Activated naive CD8-positive, alpha-beta T cell treated with anti-CD3 and anti-CD28 coated beads, Interleukin-2, amount 50 U/mL, for 24 hours (primary cell): ENCODE data around the gene NT5E.

Experiments used
- ATAC-seq: fragments of 150-1000 bp; cut with Tn5 transposase; one replicate; pipeline ENCODE4 v1.10.0; 2021
- DNase-seq: peaks from one replicate; pipeline ENCODE4 v3.0.0; 2021
- H3K27ac Mint-ChIP-seq: one replicate; pipeline ENCODE4 v1.8.0; 2021; ENCODE audit warnings: mild to moderate bottlenecking, mixed read lengths
- H3K27me3 Mint-ChIP-seq: one replicate; pipeline ENCODE4 v1.8.0; 2021; ENCODE audit warnings: mixed read lengths
- H3K36me3 Mint-ChIP-seq: one replicate; pipeline ENCODE4 v1.8.0; 2021; ENCODE audit warnings: low read depth, mixed read lengths
- H3K4me1 Mint-ChIP-seq: one replicate; pipeline ENCODE4 v1.8.0; 2021; ENCODE audit warnings: mixed read lengths
- H3K4me3 Mint-ChIP-seq: one replicate; pipeline ENCODE4 v1.8.0; 2021; ENCODE audit warnings: mild to moderate bottlenecking, moderate library complexity, mixed read lengths
- H3K9me3 Mint-ChIP-seq: one replicate; pipeline ENCODE4 v1.8.0; 2021; ENCODE audit warnings: mixed read lengths

The NT5E gene

GRCh38 chr6:85479208-85479607 lies 29.3 kb downstream of the NT5E start:
- Mint-ChIP-seq H3K4me3 (no peak overlapping the region), H3K4me1 (peaks cover 16% of the 10 kb centered on the region), H3K27ac (no peak overlapping the region), H3K27me3 (no peaks in the 10 kb centered on the region), H3K36me3 (peaks cover 10% of the 10 kb centered on the region), H3K9me3 (no peaks in the 10 kb centered on the region)
- DNase-seq (no peak), ATAC-seq (no peak)

GRCh38 chr6:85482206-85482904 lies 32.5 kb downstream of the NT5E start:
- DNase-seq: no peak
- Mint-ChIP-seq H3K9me3 (no peaks in the 10 kb centered on the region), H3K4me3 (no peak overlapping the region), H3K36me3 (peaks cover 5% of the 10 kb centered on the region), H3K4me1 (peaks cover 16% of the 10 kb centered on the region), H3K27me3 (no peaks in the 10 kb centered on the region), H3K27ac (peak overlapping the region; percentile 29)
- no peak for ATAC-seq

DNA sequence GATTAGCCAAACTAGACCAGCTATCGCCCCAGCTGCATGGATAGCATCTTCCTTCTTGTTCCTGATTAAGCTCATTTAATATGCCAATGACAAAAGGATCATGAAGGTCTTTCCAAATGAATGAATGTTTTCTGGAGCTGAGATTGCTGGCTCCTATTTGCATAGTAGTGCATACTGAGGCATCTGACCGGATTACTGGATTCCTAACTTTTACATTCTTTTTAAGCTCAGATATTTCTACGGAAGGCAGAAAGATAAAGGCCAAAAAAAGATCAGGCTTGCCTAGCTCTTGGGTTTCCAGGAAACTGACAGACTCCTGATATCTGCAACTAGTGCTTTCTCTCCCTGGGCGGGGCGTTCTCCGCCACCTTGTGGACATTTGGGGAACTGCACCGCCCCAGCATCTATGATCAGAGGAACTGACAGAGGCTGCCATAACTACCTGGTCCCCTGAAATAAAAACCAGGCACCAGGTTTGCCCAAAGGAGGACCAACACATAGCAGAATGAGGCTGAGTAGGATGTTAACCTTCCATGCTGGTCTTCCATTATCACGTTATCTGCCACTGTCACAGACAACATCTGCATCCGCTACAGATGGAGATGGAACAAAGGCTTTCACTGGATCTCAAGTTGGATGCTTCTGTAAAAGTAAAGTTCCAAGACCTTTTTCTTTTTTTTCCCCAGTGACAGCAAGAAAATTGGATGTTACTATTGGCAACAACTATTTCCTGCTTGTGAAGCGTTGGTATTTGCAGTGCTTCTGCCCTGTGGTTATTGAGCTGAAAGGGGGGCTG lies 33.2 kb downstream of the NT5E start:
- Mint-ChIP-seq H3K27me3 (no peaks in the 10 kb centered on the region), H3K4me3 (no peak overlapping the region)

DNA sequence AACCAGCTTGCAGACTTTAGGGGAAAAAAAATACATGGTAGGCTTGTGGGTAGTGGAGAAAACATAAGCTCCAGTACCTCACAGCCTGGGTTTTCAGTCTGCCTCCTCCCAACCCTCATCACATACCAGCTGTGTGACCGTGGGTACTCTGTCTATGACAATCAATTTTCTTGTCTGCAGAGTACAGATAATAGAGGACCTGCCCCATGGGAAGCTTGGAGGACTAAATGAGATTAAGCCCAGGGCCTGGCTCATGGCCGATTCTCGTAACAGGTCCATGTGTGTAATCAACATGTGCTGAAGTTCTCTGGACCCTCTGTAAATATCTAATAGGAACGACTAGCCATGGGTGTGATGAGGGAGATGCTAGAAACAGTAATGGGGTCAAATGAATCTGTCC lies 34.0 kb downstream of the NT5E start:
- H3K27ac Mint-ChIP-seq: no peak overlapping the region
- DNase-seq (no peak), ATAC-seq (no peak)
- no peaks in the 10 kb centered on the region for H3K9me3 Mint-ChIP-seq
- peaks cover 3% of the 10 kb centered on the region for H3K36me3 Mint-ChIP-seq
- H3K4me3 Mint-ChIP-seq: no peak overlapping the region
- H3K27me3 Mint-ChIP-seq: no peaks in the 10 kb centered on the region
- peaks cover 16% of the 10 kb centered on the region for H3K4me1 Mint-ChIP-seq

More for the DNA sequence above, 33.2 kb downstream of the NT5E start:
- peak; percentile 90 for DNase-seq
- peaks cover 16% of the 10 kb centered on the region for H3K4me1 Mint-ChIP-seq
- peak; percentile 94 for ATAC-seq
- H3K9me3 Mint-ChIP-seq: no peaks in the 10 kb centered on the region
- H3K36me3 Mint-ChIP-seq: peaks cover 2% of the 10 kb centered on the region
- H3K27ac Mint-ChIP-seq: peak overlapping the region; percentile 29

DNA sequence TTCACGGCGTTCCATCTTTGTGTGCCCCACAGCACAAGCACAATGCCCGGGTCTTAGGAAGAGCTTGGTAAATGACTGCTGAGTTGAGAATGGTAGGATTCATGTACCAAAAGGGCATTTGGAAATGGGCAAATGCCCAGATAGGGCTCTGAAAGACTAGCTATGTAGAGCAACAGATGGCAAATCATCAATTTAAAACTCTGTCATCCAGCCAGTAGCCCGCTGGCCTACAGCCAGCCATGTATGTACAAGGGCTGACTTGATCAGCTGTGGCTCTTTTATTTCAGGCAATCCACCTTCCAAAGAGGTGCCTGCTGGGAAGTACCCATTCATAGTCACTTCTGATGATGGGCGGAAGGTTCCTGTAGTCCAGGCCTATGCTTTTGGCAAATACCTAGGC lies 35.1 kb downstream of the NT5E start:
- Mint-ChIP-seq H3K4me3 (no peak overlapping the region), H3K27me3 (no peaks in the 10 kb centered on the region), H3K27ac (no peak overlapping the region), H3K4me1 (peaks cover 16% of the 10 kb centered on the region), H3K9me3 (no peaks in the 10 kb centered on the region), H3K36me3 (peaks cover 6% of the 10 kb centered on the region)
- no peak for ATAC-seq
- DNase-seq: no peak

DNA sequence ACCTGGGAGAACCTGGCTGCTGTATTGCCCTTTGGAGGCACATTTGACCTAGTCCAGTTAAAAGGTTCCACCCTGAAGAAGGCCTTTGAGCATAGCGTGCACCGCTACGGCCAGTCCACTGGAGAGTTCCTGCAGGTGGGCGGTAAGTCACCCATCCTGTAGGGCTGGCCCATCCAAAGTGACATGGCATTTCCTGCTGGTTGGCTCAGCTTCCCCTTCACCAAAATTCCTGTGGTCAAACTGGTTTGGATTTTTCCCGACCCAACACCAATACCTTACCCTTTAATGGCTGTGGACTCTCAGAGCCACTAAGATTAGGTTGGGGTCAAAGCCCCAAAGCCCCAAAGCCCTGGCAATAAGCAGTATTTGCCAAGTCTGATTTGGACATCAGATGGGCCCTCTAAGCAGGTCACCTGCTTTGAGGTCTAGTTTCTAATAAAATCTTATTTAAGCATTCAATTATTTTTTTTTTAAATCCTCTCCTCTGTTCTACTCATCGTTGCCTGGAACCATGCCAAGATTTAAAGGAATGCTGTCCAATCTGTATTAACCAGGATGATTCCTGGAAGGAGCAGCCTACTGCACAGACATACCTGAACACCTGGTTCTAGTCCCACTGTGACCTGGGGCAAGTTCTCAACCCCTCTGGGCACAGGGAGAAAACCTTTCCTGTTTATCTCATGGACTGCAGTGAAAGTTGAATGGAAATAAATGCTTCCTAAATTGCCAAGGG lies 40.8 kb downstream of the NT5E start:
- H3K4me3 Mint-ChIP-seq: no peak overlapping the region
- ATAC-seq: no peak
- no peak for DNase-seq
- H3K27ac Mint-ChIP-seq: no peak overlapping the region
- no peaks in the 10 kb centered on the region for H3K9me3 Mint-ChIP-seq
- peaks cover 6% of the 10 kb centered on the region for H3K4me1 Mint-ChIP-seq
- no peaks in the 10 kb centered on the region for H3K27me3 Mint-ChIP-seq
- peaks cover 12% of the 10 kb centered on the region for H3K36me3 Mint-ChIP-seq

DNA sequence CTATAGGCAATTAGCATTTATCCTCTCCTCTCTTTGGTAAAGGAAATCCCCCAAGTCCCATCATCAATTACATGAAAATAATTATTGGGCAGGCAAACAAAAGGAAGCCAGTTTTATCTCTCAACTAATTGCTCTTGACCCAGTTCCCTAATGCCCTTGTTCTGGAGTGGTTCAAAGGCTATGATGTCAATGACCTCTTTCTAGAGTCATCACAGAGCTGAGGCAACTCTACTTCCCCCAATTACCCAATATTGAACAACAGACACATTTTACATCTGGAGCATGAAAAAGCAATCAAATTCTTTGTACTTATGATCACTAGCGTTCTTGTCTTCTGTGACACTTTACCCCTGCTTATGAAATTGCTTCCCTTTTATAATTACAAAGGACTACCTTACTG lies 43.5 kb downstream of the NT5E start:
- peaks cover 20% of the 10 kb centered on the region for H3K9me3 Mint-ChIP-seq
- H3K27ac Mint-ChIP-seq: no peak overlapping the region
- no peak overlapping the region for H3K4me3 Mint-ChIP-seq
- H3K27me3 Mint-ChIP-seq: no peaks in the 10 kb centered on the region
- H3K4me1 Mint-ChIP-seq: peaks cover 8% of the 10 kb centered on the region
- DNase-seq (no peak), ATAC-seq (no peak)
- peaks cover 31% of the 10 kb centered on the region for H3K36me3 Mint-ChIP-seq

DNA sequence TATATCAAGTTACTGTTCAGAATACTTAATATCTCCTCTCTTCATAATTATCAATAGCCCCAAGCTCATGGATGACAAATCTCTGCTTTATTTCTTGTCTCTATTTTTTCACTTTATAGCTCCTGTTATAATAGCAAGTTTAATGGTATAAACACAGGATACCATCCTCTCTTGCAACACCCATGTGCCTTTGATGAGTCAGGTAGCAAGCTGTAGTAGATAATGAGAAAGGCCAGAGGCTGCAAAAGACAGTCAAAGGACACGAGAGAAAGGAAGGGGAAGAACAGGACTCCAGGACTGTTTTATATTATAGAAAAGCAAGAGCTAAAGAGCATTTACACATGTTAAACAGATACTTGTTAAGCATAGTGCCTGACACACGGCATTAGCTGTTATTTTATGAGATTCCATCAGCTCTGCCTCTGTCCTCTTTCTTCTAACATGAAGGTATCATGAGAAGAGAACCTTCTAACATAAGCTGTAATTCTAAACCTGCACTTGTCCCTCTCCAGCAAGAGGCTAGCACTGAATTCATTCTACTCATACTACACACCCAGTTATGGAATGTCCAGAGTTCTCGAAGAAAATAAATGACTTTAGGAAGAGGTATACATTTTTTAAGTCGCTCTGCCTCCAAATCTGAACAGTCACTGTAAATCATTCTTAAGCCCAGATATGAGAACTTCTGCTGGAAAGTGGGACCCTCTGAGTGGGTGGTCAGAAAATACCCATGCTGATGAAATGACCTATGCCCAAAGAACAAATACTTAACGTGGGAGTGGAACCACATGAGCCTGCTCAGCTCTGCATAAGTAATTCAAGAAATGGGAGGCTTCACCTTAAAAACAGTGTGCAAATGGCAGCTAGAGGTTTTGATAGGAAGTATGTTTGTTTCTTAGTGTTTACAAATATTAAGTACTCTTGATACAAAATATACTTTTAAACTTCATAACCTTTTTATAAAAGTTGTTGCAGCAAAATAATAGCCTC lies 45.0 kb downstream of the NT5E start:
- ATAC-seq (no peak), DNase-seq (no peak)
- H3K4me3 Mint-ChIP-seq: no peak overlapping the region
- H3K27me3 Mint-ChIP-seq: no peaks in the 10 kb centered on the region
- peaks cover 21% of the 10 kb centered on the region for H3K4me1 Mint-ChIP-seq
- peaks cover 28% of the 10 kb centered on the region for H3K36me3 Mint-ChIP-seq
- peaks cover 20% of the 10 kb centered on the region for H3K9me3 Mint-ChIP-seq
- no peak overlapping the region for H3K27ac Mint-ChIP-seq

DNA sequence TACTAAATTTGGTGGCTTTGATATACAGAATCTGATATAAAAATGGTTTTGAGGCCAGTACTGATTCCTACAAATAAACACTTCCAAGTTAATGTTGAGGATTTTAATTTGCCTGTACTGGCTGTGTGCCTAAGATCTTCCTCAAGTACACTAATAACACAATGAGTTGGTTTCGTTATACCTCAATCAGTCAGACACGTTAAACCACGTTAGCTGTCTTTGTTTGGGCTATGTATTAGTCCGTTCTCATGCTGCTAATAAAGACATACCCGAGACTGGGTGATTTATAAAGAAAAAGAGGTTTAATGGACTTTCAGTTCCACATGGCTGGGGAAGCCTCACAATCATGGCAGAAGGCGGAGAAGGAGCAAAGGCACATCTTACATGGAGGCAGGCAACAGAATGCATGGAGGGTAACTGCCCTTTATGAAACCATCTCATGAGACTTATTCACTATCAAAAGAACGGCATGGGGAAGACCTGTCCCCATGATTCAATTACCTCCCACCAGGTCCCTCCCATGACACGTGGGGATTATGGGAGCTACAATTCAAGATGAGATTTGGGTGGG lies 46.2 kb downstream of the NT5E start:
- DNase-seq: no peak

GRCh38 chr6:85496856-85497255 lies 47.0 kb downstream of the NT5E start:
- H3K27ac Mint-ChIP-seq: no peak overlapping the region
- peaks cover 22% of the 10 kb centered on the region for H3K4me1 Mint-ChIP-seq
- H3K4me3 Mint-ChIP-seq: no peak overlapping the region
- DNase-seq (no peak), ATAC-seq (no peak)
- peaks cover 25% of the 10 kb centered on the region for H3K36me3 Mint-ChIP-seq
- no peaks in the 10 kb centered on the region for H3K27me3 Mint-ChIP-seq
- H3K9me3 Mint-ChIP-seq: peaks cover 20% of the 10 kb centered on the region

More for the DNA sequence above, 46.2 kb downstream of the NT5E start:
- Mint-ChIP-seq H3K27ac (no peak overlapping the region), H3K4me1 (peaks cover 22% of the 10 kb centered on the region), H3K36me3 (peaks cover 25% of the 10 kb centered on the region), H3K27me3 (no peaks in the 10 kb centered on the region), H3K4me3 (no peak overlapping the region), H3K9me3 (peaks cover 20% of the 10 kb centered on the region)
- no peak for ATAC-seq

GRCh38 chr6:85498596-85499258 lies 48.8 kb downstream of the NT5E start:
- peaks cover 28% of the 10 kb centered on the region for H3K36me3 Mint-ChIP-seq
- ATAC-seq: no peak
- H3K27me3 Mint-ChIP-seq: no peaks in the 10 kb centered on the region
- peaks cover 22% of the 10 kb centered on the region for H3K4me1 Mint-ChIP-seq
- H3K4me3 Mint-ChIP-seq: no peak overlapping the region
- no peak overlapping the region for H3K27ac Mint-ChIP-seq
- DNase-seq: no peak
- H3K9me3 Mint-ChIP-seq: peaks cover 20% of the 10 kb centered on the region

DNA sequence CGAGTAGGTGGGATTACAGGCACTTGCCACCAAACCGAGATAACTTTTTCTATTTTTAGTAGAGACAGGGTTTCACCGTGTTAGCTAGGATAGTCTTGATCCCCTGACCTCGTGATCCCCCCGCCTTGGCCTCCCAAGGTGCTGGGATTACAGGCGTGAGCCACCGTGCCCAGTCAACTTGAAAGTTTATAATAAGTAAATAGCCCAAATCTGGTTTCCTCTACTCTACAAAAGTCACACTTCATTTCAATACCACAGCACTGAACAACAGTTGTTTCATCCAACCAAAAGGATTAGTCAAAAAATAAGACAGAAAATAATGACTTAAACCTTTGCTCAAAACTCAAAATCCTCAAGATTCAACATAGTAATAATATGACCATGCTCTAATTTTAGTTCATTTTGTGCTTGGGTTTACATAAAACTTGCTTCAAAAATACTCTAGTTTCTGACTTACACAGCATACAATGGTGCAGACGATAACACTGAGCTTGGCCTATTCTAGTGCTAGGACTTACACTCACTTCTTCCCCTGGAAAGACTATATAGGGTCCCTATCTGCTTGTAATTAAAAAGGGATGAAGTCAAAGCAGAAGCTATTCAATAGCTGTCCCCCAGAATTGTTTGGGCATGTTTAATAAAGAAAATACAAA lies 56.7 kb downstream of the NT5E start:
- Mint-ChIP-seq H3K4me3 (no peak overlapping the region), H3K9me3 (no peaks in the 10 kb centered on the region), H3K27ac (peak overlapping the region; percentile 44), H3K4me1 (peaks cover 5% of the 10 kb centered on the region), H3K36me3 (peaks cover 20% of the 10 kb centered on the region), H3K27me3 (no peaks in the 10 kb centered on the region)
- DNase-seq (no peak), ATAC-seq (peak; percentile 49)

GRCh38 chr6:85516168-85516567 lies 66.3 kb downstream of the NT5E start:
- Mint-ChIP-seq H3K4me1 (no peaks in the 10 kb centered on the region), H3K9me3 (no peaks in the 10 kb centered on the region)

More at GRCh38 chr6:85516168-85516567, 66.3 kb downstream of the NT5E start:
- no peak overlapping the region for H3K27ac Mint-ChIP-seq
- ATAC-seq: no peak
- H3K36me3 Mint-ChIP-seq: peaks cover 28% of the 10 kb centered on the region
- DNase-seq: no peak
- H3K4me3 Mint-ChIP-seq: no peak overlapping the region
- H3K27me3 Mint-ChIP-seq: no peaks in the 10 kb centered on the region
